ENCODE measurements around the gene PRDM11.

PRDM11 gene

DNA sequence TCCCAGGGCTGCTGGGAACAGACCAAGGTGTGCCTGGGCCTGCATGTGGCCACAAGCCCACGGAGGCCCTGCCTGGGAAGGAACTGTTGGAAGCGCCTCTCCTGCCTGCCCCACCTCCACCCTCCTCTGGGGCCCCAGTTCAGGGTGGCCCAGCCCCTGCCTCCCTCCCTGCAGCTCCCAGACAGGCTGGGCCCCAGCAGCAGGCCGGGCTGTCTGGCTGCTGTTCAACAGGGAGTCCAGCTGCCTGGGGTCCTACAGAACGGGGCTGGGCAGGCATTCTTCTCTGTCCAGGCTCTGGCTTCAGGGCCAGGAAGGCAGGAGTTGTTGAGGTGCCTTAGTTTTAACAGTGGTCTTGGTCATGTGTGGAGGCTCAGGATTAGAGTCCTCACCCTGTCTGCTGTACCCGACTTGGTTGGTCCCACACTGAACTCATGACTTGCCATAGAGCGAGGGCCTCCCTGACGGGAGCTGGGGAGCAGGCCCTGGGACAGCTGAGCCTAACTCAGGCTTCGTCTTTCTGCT is 11.8 kb downstream of the PRDM11 start:
- DNase-seq = no peak

DNA sequence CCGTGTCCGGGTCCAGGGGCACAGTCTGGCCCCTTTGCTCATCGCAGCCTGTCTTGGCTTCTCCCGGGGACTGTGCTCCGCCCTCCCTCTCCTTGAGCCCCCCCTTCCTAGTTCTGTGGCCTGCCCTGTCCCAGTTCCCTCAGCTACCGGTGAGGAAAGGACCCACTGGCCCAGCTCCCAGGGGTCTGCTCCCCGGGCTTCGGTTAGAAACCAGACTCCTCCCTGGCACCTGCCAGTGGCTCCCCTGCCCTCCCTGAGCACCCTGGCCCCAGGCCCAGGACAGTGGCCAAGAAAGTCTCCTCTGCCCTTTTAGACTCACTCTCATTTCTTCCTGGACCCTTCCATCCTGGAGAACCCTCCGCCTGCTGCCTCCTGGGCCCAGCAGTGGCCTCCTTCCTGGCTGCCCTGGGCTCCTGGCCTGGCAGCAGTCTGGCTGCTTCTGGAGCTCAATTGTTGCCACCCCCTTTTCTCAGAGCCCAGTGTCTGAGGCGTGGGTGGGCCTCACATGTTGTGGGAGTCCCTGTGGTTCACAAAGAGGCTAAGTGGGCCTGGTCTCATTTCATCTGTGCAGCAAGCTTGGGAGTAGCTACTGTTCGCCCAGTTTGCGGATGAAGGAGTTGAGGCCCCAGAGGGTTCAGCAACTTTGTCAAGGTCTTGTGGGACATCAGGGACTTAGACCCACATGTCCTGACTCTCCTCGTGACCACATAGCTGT is 12.6 kb downstream of the PRDM11 start:
- DNase-seq = no peak

DNA sequence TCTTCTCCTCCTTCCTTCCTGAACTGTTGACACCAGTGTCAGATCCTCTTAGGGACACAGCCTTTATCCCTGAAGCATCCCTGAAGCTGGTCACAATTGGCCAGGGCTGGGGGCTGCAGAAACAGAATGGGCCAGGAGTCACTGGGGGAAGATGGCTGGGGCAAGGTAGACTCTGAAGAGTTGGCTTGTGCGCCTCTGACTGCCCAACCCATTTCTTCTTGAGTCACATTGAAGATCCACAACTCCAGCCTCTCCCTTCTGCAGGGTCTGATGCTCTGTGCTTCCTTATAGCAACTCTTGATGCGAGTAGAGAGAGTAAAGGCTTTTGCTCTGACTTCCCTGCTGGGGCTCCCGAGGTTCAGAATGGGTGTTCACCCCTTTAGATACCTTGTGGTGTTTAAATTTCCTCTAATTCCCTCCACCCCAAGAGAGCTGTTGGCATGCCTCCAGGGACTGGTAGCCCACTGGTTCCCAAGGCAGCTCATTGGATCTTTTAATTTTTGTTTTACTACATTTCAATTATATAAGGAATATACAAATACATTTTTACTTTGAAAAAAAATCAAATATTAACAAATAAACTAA is 13.4 kb downstream of the PRDM11 start:
- no peak for DNase-seq

DNA sequence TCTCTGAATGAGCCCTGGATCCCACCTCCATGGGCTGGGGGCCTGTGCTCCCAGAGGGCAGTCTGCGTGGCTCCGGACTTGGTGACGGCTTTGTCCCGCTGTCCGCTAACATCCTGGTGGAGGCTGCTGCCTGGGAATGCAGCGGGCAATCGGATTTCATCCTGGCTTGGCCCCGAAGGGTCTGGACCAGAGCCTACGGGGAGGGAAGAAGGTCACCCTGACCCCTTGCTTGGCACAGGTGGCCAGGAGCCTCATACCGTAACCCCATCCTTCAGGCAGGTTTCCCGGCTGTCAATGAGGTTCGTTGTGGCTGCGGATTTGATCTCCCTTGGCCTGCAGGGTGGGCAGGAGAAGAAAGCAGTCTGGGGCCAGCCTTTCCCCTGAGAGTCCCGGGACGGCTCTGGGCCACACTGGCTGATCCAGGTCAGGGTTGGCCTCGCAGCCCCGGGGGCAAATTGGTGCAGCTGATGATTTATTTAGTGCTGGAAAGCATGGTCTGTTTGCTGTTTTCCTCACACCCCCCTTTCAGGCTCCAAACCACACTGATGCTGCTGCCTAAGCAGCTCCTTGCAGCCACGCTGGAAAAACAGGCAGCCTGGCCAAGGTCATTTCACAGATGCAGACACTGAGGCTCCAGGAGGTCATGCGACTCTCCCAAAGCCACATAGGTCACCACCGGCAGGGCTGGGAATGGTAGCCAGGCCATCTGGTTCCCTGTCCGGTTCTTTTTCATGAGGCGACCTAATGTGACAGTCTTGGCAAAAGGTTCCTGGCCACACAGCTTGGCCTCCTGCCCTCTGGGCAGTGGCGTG is 15.0 kb downstream of the PRDM11 start:
- DNase-seq = no peak

DNA sequence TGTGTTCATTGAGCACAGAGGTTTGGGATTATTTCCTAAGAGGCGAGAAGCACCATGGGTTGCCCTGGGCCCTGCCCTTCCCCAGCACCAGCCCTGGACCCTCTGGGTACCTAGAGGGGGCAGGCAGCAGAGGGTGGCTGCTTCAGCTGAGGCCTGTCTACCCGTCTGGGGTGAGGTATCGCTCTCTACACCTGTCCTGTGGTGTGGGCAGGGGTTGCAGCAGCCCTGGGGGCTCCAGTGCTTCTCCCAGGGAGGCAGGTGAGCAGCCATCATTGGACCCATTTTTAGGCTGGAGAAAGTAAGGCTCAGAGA is 15.6 kb downstream of the PRDM11 start:
- DNase-seq = no peak

DNA sequence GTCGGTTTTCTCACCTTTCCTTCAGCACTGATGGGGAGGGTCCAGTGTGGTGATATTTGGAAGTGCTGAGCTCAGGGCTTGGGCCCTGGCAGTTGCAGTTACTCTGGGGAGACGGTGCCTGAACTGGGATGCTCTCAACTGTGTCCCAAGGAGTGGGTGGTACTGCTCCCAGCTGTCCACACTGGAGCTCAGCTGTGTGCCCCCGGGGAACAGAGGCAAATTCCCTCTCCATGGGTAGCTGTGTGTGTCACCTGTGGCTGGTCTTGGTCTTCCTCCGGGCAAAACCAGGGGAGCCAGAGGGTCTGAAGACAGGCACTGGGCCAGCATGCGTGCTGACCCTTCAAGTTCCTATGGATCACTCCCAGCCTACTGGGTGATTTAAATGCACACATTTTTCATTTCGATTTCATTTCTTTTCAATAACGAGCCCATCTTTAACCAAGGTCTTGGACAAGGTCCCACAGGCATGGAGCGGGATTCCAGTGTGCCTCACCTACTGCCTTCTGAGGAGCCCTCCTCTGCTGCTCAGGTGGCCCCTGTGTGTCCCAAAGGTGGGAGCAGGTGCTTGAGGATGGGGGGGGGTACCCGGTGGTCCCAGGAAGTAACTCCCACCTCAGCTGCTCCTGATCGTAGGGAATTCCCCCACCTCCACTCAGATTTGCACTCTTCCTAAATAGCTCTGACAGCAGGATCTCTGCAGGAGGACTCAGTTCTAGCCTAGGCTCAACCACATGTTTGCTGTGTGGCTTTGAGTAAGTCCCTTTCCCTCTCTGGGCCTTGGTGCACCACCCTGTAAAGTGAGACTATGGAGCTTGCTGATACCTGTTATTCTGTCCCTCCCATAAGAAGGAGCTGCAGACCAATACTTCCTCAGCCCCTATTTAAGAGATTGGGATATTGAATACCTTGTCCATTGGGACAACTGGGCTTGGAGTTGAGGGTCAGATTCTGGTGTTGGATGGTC is 16.8 kb downstream of the PRDM11 start:
- no peak for DNase-seq

DNA sequence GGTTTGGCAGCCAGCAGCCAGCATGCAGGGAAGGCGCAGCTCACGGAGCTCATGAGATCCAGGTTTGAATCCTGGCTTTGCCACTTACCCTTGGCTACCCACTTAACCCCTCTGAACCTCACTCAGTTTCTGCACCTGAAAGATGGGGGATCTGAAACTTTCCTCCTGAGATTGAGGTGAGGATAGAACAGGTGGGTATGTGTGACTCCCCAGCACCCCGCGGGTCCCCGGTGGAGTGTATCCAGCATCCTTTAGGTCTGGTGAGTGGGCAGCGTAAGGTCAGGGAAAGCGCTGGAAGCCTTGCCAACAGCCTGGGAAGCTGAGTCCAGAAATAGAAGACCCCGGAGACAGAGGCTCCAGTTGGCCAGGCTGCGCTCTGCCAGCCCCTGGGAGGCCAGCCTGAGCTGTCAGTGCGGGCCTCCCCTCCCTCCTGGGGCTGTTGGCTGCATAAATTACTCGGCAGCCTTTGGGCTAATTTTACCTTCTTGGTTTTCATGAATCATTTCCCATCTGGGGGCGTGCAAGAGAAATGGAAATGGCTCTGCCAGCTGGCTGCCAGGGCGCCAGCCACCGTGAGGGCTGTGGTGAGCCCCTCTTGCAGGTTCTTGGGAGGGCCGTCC is 17.6 kb downstream of the PRDM11 start:
- no peak for DNase-seq

DNA sequence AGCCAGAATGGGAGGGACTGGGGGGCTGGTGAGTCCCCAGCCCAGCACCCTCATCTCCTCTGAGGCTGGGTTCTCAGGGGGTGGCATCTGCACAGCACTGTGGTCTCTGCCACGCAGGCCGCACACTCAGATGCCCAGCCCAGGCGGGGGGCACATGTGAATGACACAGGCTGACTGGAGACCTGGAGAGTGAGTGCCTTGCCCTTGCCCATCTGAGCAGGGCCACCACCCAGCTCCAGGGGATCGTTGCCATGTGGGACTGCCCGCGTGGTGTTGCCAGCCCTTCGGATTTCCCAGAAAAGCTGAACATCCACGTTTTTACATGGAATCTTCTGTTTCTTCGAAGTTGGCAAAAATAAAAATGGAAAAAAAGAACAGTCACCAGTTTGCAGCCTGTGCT is 18.9 kb downstream of the PRDM11 start:
- DNase-seq = no peak

DNA sequence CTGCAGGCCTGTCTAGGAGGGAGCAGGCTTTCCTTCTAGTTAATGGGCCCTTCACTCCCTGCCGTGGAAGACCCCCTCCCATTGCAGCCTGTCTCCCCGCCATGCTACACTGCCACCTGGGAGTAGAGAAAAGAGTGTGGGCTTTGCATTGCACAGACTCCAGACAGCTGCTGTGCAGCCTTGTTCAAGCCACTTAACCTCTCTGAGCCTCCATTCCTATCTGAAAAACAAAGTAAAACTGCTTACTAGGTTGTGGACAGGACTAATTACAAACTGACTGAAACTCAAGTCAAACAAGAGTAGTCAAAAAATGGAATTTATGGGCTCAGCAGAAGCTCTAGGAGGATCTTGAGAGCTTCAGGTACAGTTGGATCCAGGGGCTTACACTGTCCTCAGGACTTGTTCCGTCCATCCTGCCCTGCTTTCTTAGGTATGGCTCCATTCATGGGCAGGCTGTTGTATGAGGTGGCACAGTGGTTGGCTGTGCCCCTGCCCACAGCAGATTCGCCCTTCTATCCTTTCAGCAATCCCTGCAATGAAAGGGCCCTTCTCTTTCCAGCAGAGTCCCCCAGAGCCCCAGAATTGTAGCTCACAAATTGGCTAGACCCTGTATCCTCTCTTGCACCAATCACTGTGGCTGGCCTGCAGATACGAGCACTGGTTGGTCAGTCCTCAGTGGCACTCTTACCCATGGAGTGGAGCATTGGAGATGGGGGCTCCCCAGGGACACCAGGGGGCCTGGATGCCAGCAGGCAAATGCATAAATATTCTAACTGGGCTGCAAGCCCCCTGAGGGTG is 19.6 kb downstream of the PRDM11 start:
- no peak for DNase-seq

DNA sequence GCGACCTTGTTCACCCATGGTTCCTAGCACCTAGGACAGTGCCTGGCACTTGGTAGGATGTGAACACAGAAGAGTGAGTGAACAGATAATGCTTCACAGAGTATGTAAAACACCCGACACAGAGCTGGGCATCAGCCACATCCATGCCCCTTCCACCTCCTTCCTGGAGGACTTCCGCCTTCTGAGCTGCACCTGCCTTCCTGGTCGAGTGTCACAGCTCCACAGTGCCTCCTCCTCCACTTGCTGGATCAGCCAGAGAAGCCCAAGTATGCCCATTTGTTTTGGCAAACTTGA is 20.1 kb downstream of the PRDM11 start:
- DNase-seq = no peak

DNA sequence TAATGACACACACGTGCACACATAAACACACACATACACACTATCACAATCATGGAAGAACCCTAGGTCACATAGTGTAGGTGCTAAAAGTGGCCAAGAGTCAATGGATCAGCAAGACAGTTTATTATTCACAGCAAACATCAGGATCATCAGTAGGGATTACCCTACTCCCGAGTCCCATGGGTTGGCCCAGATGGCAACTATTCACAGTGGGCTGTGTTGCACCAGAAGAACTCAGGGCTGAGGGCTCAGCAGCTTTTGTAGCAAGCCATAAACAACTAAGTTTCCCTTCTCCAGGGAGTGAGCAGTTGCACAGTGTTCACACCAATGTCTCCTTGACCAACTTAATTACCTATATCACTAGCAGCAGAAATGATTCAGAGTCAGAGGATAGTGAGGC is 20.8 kb downstream of the PRDM11 start:
- DNase-seq = no peak

DNA sequence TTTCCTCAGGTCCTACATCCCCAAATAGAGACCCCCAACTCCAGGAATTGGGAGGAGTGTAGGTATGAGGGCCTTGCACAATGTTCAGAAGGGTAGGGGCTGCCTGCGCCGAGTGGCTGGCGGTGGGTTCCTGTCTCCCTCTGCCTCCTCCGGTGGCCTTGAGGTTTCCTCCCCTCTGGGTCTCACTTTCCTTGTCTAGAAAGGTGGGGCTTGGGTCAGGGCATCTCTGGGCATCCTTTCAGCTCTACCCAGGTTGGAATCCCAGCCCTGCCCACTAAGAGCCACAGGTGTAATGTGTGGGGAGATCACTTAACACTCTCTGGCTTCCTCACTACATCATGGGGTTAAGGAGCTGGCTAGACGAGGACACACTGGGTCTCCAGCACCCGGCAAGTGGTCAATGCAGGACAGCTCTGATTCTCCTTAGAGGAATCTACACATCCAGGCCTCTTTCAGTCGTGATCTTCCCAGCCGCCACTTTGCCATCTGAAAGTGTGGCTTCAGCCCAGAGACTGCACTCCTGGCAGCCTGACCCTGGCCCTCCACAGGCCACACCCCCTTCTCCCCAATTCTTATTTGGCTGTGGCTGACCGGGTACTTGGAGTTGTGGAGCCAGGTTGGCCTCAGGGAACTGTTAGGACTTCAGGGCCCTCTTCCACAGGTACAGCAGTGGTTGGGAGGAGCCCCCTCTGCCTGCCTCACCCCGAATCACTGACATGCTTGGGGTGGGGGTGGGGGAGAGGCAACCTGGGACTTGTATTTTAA is 22.1 kb downstream of the PRDM11 start:
- DNase-seq = no peak

DNA sequence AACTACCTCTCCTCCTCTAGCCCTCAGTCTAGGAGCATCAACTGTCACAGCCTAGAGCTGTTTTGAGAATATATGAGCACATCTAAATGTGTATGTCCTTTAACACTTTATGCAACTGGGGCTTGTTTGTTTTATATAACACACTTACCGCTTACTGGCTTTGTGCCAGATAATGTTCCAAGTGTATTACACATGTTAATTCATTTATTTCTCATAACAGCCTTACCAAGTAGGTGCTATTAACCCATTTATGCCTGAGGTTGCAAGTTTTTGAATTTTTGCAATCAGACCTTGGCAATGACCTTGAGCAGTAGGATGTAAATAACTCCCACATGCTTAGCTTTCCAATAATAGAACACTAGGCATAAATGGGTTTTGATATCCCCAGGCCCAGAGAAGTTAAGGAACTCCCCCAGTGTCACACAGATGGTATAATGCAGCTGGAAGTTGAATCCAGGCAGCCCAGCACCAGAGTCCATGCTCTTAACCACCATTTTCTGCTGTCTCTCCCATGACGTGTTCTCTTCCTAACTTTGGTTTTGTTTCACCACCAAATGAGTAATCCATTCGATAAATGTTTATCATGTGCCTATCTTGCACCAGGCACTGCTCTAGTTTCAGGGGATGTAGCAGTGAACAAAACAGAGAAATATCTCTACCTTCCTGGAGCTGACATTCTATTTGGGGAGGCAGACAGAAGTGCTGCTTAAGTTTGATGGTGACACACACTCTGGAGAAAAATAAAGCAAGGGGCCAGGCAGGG is 23.1 kb downstream of the PRDM11 start:
- DNase-seq = no peak

DNA sequence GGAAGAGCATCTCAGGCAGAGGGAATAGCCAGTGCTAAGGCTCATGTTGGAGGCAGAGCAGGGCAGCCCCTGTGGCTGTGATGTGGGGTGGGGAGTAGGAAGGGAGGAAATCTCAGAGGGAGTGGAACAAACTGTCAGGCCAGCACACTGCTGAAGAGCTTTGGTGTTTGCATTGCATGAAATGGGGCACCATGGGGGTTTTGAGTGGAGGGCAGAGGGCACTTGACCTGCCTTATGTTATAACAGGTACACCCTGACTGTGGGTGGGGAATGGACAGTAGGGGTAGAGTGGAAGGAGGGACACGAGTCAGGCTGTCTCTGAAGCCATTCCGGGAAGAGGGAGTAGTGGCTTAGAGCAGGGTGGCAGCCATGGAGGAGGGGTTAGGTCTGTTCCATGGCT is 24.0 kb downstream of the PRDM11 start:
- DNase-seq = no peak

DNA sequence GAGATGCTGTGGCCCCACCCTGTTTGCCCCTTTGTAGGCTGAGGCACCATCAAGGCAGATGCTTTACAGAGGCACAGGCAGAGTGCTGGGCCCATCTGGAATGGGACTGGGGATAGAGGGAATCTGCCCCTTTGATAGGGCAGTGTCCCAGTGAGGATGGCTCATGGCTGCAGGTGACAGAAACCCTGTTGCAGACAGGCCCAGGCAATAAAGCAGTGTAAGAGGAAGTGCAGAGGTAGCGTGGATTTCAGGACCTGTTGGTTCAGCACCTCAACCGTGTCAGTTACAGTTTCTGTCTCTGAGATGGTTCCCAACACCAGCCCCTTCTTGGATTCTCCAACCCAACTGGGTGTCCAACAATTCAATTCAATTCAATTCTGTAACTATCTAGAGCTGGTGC is 25.1 kb downstream of the PRDM11 start:
- DNase-seq = no peak

DNA sequence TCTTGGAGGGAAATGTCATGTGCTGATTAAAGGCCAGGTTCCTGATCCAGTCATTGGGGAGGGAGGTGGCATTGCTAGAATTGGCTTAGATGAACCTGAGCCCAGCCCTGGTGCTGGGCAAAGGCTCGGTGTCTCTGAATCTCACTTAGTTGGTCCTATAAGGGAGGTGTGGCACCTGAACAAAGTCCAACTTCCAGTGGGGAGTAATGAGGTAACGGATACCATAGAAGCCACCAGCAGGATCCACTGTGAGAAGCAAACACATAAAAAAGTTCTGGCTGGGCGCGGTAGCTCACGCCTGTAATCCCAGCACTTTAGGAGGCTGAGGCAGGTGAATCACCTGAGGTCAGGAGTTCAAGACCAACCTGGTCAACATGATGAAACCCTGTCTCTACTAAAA is 26.6 kb downstream of the PRDM11 start:
- DNase-seq = no peak

DNA sequence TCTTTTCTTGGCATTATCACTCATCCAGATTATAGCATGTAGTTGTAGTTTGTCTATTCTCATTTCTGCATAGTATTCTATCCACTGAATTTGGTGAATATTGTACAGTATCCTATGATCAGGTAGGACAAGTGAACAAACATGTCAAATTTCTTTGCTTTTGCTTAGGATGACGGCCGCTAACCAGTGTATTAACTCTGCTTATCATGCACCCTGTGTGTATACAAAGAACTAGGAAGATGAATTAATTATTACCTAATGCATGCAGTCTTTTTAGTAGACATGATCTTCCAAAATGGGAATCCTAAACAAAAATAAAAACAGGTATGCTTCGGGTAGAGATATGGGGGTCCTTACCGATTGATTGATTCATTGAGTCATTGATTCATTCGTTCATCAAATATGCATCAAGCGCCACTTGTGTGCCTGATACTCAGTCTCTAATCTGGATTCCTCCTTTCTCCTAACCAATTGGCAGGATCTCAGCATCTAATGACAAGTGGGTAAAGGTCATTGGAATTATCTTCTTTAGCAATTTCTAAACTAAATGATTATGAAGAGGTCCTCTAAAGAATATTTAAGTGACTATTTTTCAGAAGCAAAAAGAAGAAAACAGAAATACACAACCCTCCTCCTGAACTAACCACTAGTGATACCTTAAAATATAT is 27.9 kb downstream of the PRDM11 start:
- no peak for DNase-seq

DNA sequence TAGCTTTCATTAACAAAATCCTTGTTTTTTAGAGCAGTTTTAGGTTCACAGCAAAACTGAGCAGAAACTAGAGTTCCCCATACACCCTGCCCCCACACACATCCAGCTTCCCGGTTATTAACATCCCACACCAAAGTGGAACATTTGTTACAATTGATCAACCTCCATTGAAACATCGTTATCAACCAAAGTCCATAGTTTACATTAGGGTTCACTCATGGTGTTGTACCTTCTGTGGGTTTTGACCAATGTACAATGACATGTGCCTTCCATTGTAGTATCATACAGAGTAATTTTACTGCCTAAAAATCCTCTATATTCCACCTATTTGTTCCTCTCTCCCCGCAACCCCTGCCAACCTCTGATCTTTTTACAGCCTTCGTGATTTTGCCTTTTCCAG is 28.5 kb downstream of the PRDM11 start:
- DNase-seq = no peak

DNA sequence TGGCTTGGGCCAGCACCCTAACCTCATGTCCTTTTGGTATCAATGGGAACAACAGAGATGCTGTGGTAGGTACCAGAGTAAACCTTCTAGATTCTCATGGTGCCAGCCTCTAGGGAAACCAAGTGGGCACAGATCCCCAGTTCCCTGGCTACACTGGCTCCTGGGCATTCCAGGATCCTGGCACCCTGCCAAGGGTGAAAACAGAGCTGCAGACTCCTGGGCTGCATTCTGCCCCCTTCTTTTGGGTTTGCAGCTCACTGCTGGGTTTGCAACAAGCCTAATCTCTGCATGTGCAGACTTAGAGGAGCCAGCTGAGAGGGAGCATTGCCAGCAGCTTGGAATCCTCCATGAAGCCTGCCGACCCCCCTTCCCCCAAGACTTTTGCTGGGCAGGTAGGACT is 30.6 kb downstream of the PRDM11 start:
- DNase-seq = no peak

DNA sequence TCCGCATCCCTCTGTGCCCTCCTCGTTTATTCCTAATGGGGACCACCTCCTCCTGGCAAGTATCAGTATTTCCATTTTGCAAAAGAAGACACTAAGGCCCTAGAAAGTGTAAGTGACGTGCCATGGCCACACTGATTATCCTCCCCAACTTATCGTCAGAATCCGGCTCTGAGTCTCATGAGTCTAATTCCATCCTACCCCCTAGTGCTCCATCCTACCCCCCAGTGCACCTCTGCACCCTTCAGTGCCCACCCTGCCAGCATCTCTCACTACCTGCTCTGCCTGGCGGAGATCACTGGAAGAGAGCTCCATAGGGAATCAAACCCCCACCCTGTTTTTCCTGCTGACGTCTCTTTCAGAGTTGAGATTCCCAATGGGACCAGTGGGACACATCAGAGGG is 31.8 kb downstream of the PRDM11 start:
- no peak for DNase-seq

Data from GOT3 (cell line).